Measurements from ENCODE around the gene TMEM250. TPM values are rescaled to one million over a fixed set of nuclear protein-coding genes. Genes with fewer than 3 reads are reported as not detected.
A peak's percentile ranks its signal among the peaks of the same experiment; 100 is the strongest.

TMEM250 gene
- total RNA-seq, 1 experiment from 2014 or later: 37.5 TPM

GRCh38 chr9:136093346-136093986 lies 25.2 kb downstream of the TMEM250 start:
- 0 out of 4 replicates have a peak, but pooled peaks cover 0 to 7% of the 10 kb centered on the region in 2 experiments for H3K36me3 ChIP-seq (ENCODE audit: control insufficient read depth in 1 of 2, insufficient read depth in 2 of 2, low read length in 2 of 2)
- intact Hi-C loops (cut with micrococcal nuclease): no loop called here
- peaks cover 62% of the 10 kb centered on the region for H3K79me2 ChIP-seq (ENCODE audit: insufficient read depth, low read length)
- H3K27me3 ChIP-seq (ENCODE audit: insufficient read depth, low read length): no peaks in the 10 kb centered on the region
- H2AFZ ChIP-seq (ENCODE audit: low read depth, low read length, poor library complexity, severe bottlenecking): no peak overlapping the region
- no peaks in the 10 kb centered on the region for H3K9me2 ChIP-seq (ENCODE audit: insufficient read depth)
- ATAC-seq: peak; percentile 59
- peak overlapping the region; percentile 84 for H3K9ac ChIP-seq (ENCODE audit: low read length)
- H3K4me1 ChIP-seq (ENCODE audit: control insufficient read depth in 1 of 2, insufficient read depth in 2 of 2, low read length in 2 of 2): peaks cover 34 to 54% of the 10 kb centered on the region in 2 experiments
- no peak for TF ChIP-seq SRF (IDR thresholded peaks at IDR 0.05; ENCODE audit: low read depth)
- TF ChIP-seq EZH2phosphoT487 (IDR thresholded peaks at IDR 0.05; ENCODE audit: borderline replicate concordance): no peak
- TF ChIP-seq ZFX (IDR thresholded peaks at IDR 0.05): no peak
- no peak for TF ChIP-seq CTCF (IDR thresholded peaks at IDR 0.05 in 2 of 3, conservative IDR thresholded peaks at IDR 0.05 in 1 of 3; ENCODE audit: borderline replicate concordance in 1 of 3, insufficient read depth in 1 of 3, low read depth in 2 of 3, low read length in 2 of 3)
- TF ChIP-seq JUND (IDR thresholded peaks at IDR 0.05): no peak
- no peak for TF ChIP-seq SP1 (IDR thresholded peaks at IDR 0.05; ENCODE audit: low read depth)
- no peak for TF ChIP-seq FOSL1 (IDR thresholded peaks at IDR 0.05; ENCODE audit: low read depth)
- TF ChIP-seq TCF7L2 (IDR thresholded peaks at IDR 0.05; ENCODE audit: borderline replicate concordance, extremely low read depth, insufficient read depth, insufficient read length): no peak
- no peak for TF ChIP-seq CBX3 (IDR thresholded peaks at IDR 0.05; ENCODE audit: low read depth)
- TF ChIP-seq ATF3 (IDR thresholded peaks at IDR 0.05): no peak
- TF ChIP-seq POLR2AphosphoS5 (IDR thresholded peaks at IDR 0.05; ENCODE audit: low read depth, low read length): no peak; the same call in 1 of the 2 replicates
- TF ChIP-seq POLR2A (IDR thresholded peaks at IDR 0.05; ENCODE audit: borderline replicate concordance, extremely low read depth, insufficient read depth, insufficient read length): no peak
- no peak for TF ChIP-seq EGR1 (IDR thresholded peaks at IDR 0.05; ENCODE audit: low read depth)
- no peak for TF ChIP-seq ZBTB33 (IDR thresholded peaks at IDR 0.05; ENCODE audit: extremely low read depth, insufficient replicate concordance, low read length)
- no peak for TF ChIP-seq REST (IDR thresholded peaks at IDR 0.05; ENCODE audit: low read depth)
- TF ChIP-seq ZNF274 (IDR thresholded peaks at IDR 0.05; ENCODE audit: low read depth, low read length): no peak
- no peak for TF ChIP-seq CEBPB (IDR thresholded peaks at IDR 0.05; ENCODE audit: low read depth)
- TF ChIP-seq ELF1 (IDR thresholded peaks at IDR 0.05; ENCODE audit: borderline replicate concordance, low read depth): no peak
- RAD21 ChIA-PET (ENCODE audit: low non-redundant PET in 1 of 2, low total read pairs in 2 of 2, uncharacterized antibody in 2 of 2, unreplicated experiment in 2 of 2): interaction anchor here in 1 of 2 experiments (1.5 kb wide), 1 partner anchor 24 kb away, joined by 4 read pairs; no protein-coding TSS in a partner anchor
- POLR2A ChIA-PET: interaction anchor here (1.3 kb wide), 1 partner anchor 16 kb away, joined by 7 read pairs; no protein-coding TSS in a partner anchor
- no peaks in the 10 kb centered on the region for H3K9me3 ChIP-seq (ENCODE audit: control insufficient read depth in 1 of 2, insufficient read depth in 1 of 2, low read depth in 1 of 2, low read length in 2 of 2)
- peak overlapping the region; percentile 97 for H3K27ac ChIP-seq (ENCODE audit: low read depth, low read length)
- no peaks in the 10 kb centered on the region for H4K20me1 ChIP-seq (ENCODE audit: insufficient read depth)
- no peak for DNase-seq (ENCODE audit: low read depth, low spot score)
- H3K4me2 ChIP-seq (ENCODE audit: low read length): peak overlapping the region; percentile 99
- H3K4me3 ChIP-seq (replicated peaks in 1 of 2; ENCODE audit: low read depth in 1 of 2, low read length in 2 of 2): peak overlapping the region; percentile 78 to 88
- BruUV-seq (replicated peaks): TSS peak; percentile 37
- CTCF ChIA-PET: interaction anchor here (1.1 to 1.6 kb wide), 2 partner anchors 26 to 45 kb away, joined by 4 to 5 read pairs; no protein-coding TSS in a partner anchor
